ENCODE data around the gene CYB5D1.

CYB5D1 gene

GRCh38 chr17:7834542-7834956 is 23.3 kb upstream of the CYB5D1 start:
- peak in 1 of 2 donors; percentile 86 for DNase-seq

GRCh38 chr17:7834957-7835813 is 22.6 kb upstream of the CYB5D1 start:
- peak; percentile 84 to 93 for DNase-seq

- peak in 1 of 2 donors; percentile 53 for DNase-seq
These were observed 21.8 kb upstream of the CYB5D1 start for GRCh38 chr17:7835814-7836595.

- DNase-seq, result peak; percentile 37 to 78
These were observed 21.0 kb upstream of the CYB5D1 start for GRCh38 chr17:7836596-7837407.

GRCh38 chr17:7837408-7838088 is 20.3 kb upstream of the CYB5D1 start:
- DNase-seq, result no peak

- DNase-seq, result peak; percentile 39 to 41
These were observed 19.4 kb upstream of the CYB5D1 start for GRCh38 chr17:7838090-7839075.

GRCh38 chr17:7839190-7839875 is 18.5 kb upstream of the CYB5D1 start:
- no peak for DNase-seq

- no peak for DNase-seq
These were observed 17.9 kb upstream of the CYB5D1 start for GRCh38 chr17:7839876-7840261.

GRCh38 chr17:7840441-7840840 is 17.4 kb upstream of the CYB5D1 start:
- no peak for DNase-seq

- DNase-seq, result no peak
These were observed 16.9 kb upstream of the CYB5D1 start for GRCh38 chr17:7840875-7841274.

- peak; percentile 84 to 99 for DNase-seq
These were observed 16.3 kb upstream of the CYB5D1 start for GRCh38 chr17:7841396-7841914.

GRCh38 chr17:7841915-7842379 is 15.9 kb upstream of the CYB5D1 start:
- DNase-seq, result peak; percentile 65 to 99

GRCh38 chr17:7842380-7843256 is 15.2 kb upstream of the CYB5D1 start:
- peak; percentile 93 to 99 for DNase-seq

- no peak for DNase-seq
These were observed 14.6 kb upstream of the CYB5D1 start for GRCh38 chr17:7843257-7843535.

GRCh38 chr17:7843536-7844291 is 14.1 kb upstream of the CYB5D1 start:
- DNase-seq, result peak; percentile 80 to 98

- DNase-seq, result peak; percentile 72 to 86
These were observed 13.3 kb upstream of the CYB5D1 start for GRCh38 chr17:7844292-7845154.

- no peak for DNase-seq
These were observed 12.3 kb upstream of the CYB5D1 start for GRCh38 chr17:7845359-7846062.

Measured in bone marrow (tissue), 2 donors.